ENCODE data around the gene ITGB4. TPM values are rescaled to one million over a fixed set of nuclear protein-coding genes. Genes with fewer than 3 reads are reported as not detected.

The ITGB4 gene
- polyA plus RNA-seq, 3 donors from 2014 or later: 0.24 TPM; not detected in 2

GRCh38 chr17:75691371-75691791 is 29.9 kb upstream of the ITGB4 start:
- Mint-ChIP-seq H3K9me3 (no peaks in the 10 kb centered on the region), H3K4me3 (peak overlapping the region in 1 of 5 donors; percentile 6), H3K36me3 (peaks cover 4 to 7% (median 5%) of the 10 kb centered on the region in 3 donors), H3K4me1 (peaks cover 50 to 63% of the 10 kb centered on the region in 2 donors), H3K27me3 (ENCODE audit: low read depth in 3 of 3) (peaks cover 0 to 5% (median 2%) of the 10 kb centered on the region in 3 donors), H3K27ac (peak overlapping the region in 5 of 6 donors; percentile 9 to 84 (median 62))
- DNase-seq: no peak

DNA sequence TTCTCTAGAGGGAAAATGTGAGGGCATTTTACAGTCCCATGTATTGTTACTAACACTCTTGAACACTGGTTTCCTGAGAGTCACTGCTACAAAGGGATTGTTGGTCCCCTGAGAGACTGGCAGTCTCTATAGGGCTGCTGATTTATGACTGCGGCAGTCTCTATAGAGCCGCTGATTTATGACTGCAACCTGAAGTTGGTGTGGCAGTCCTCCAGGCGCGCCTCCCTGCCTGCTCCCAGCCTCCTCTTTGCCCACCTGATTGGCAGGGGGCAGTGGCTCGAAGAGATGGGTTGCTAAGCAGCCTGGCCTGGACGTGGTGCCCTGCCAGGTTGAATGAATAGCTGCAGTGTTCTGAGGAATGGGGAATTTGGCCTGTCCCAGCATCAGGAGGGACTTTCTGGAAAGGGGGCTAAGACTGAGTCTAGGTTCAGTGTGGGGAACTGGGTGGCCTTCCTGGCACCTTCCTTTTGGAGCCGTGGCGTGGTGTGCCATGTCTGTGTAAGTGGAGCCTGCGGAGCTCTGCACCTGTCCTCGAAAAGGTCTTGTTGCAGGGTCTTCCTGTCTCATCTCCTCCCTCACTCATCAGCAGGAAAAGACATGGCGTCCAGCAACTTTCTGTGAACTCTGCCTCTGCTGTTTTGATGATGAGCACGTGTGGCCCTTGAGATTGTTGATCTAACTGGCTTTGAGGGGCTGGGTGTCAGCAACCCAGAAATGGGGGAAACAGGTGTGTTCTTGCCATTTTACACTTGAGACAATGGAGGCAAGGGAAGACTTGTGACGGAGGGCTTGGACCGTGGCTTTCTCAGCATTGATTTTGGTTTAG is 29.2 kb upstream of the ITGB4 start:
- Mint-ChIP-seq H3K9me3 (no peaks in the 10 kb centered on the region), H3K27me3 (ENCODE audit: low read depth in 3 of 3) (peaks cover 0 to 5% (median 2%) of the 10 kb centered on the region in 3 donors), H3K4me1 (peaks cover 50 to 57% of the 10 kb centered on the region in 2 donors), H3K36me3 (peaks cover 4 to 7% (median 5%) of the 10 kb centered on the region in 3 donors), H3K4me3 (peak overlapping the region in 1 of 5 donors; percentile 6), H3K27ac (peak overlapping the region in 5 of 6 donors; percentile 9 to 84 (median 66))
- DNase-seq: no peak

- peaks cover 0 to 5% (median 2%) of the 10 kb centered on the region in 3 donors for H3K27me3 Mint-ChIP-seq (ENCODE audit: low read depth in 3 of 3)
- no peak overlapping the region for H3K4me3 Mint-ChIP-seq
- DNase-seq: no peak
- H3K9me3 Mint-ChIP-seq: no peaks in the 10 kb centered on the region
- no peak overlapping the region for H3K27ac Mint-ChIP-seq
- peaks cover 44 to 54% of the 10 kb centered on the region in 2 donors for H3K4me1 Mint-ChIP-seq
- peaks cover 4 to 10% (median 5%) of the 10 kb centered on the region in 3 donors for H3K36me3 Mint-ChIP-seq
These were observed 28.3 kb upstream of the ITGB4 start for GRCh38 chr17:75692976-75693375.

- no peak for DNase-seq
These were observed 27.5 kb upstream of the ITGB4 start for GRCh38 chr17:75693500-75694481.

GRCh38 chr17:75694536-75694935 is 26.7 kb upstream of the ITGB4 start:
- H3K4me3 Mint-ChIP-seq: no peak overlapping the region
- no peak for DNase-seq
- H3K36me3 Mint-ChIP-seq: peaks cover 5 to 10% (median 7%) of the 10 kb centered on the region in 3 donors
- peaks cover 28 to 38% of the 10 kb centered on the region in 2 donors for H3K4me1 Mint-ChIP-seq
- H3K27ac Mint-ChIP-seq: no peak overlapping the region
- no peaks in the 10 kb centered on the region for H3K9me3 Mint-ChIP-seq
- H3K27me3 Mint-ChIP-seq (ENCODE audit: low read depth in 3 of 3): peaks cover 0 to 5% (median 0%) of the 10 kb centered on the region in 3 donors

More at GRCh38 chr17:75693500-75694481, 27.5 kb upstream of the ITGB4 start:
- Mint-ChIP-seq H3K9me3 (no peaks in the 10 kb centered on the region), H3K27me3 (ENCODE audit: low read depth in 3 of 3) (peaks cover 0 to 5% (median 2%) of the 10 kb centered on the region in 3 donors), H3K27ac (no peak overlapping the region), H3K36me3 (peaks cover 4 to 10% (median 5%) of the 10 kb centered on the region in 3 donors), H3K4me1 (peaks cover 35 to 45% of the 10 kb centered on the region in 2 donors), H3K4me3 (no peak overlapping the region)

DNA sequence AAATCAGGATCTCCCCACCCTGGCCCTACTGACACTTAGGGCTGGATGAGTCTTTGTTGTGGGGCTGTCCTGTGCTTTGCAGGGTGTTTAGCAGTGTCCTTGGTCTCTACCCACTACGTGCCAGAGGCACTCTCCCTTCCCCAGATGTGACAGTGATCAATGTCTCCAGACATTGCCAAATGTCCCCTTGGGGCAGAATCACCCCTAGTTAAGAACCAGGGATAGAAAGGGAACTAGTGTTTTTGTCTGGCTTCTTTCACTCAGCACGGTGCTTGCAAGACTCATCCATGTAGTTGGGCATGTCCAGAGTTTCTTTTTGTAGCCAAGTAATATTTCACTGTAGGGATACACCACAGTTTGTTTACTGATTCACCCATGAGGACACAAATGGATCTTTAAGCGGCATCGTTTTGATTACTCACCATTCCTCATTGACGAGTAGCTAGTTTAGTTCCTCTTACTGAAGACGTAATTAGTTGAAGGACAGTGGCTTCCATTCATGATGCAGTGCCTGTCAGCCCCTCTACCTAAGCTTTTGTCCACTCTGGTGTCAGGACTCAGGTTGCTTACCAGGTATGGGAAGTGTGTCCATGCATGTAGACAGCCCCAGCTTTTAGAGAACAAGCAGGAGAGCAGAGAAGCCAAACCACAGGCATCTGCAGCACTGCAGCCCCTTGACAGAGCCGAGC is 26.0 kb upstream of the ITGB4 start:
- peaks cover 21 to 31% of the 10 kb centered on the region in 2 donors for H3K4me1 Mint-ChIP-seq
- H3K27ac Mint-ChIP-seq: peak overlapping the region in 2 of 6 donors; percentile 7 to 62
- no peak for DNase-seq
- H3K4me3 Mint-ChIP-seq: no peak overlapping the region
- peaks cover 0 to 5% (median 0%) of the 10 kb centered on the region in 3 donors for H3K27me3 Mint-ChIP-seq (ENCODE audit: low read depth in 3 of 3)
- peaks cover 5 to 10% (median 8%) of the 10 kb centered on the region in 3 donors for H3K36me3 Mint-ChIP-seq
- H3K9me3 Mint-ChIP-seq: no peaks in the 10 kb centered on the region

DNA sequence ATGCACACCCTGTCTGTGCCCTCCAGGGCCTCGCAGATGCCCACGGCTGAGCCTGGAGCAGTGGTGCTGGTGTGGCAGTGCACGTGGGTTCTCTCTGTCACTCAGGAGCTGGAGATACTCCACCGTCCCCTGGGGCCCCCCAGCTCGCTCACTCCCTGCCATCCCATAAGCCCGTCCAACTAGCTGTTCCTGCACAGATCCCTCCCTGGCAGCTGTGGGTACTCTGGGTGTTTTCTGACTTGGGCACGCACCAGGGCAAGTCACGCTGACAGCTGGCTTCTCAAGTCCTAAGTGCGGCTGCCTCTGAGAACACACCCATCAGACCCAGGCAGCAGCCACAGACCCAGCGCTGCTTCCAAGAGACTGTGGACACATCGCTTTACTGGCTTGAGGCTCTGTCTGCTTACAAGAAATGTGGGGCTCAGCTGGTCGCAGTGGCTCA is 25.4 kb upstream of the ITGB4 start:
- Mint-ChIP-seq H3K9me3 (no peaks in the 10 kb centered on the region), H3K36me3 (peaks cover 5 to 15% (median 8%) of the 10 kb centered on the region in 3 donors), H3K4me3 (no peak overlapping the region), H3K27ac (no peak overlapping the region), H3K4me1 (peaks cover 16 to 25% of the 10 kb centered on the region in 2 donors), H3K27me3 (ENCODE audit: low read depth in 3 of 3) (peaks cover 0 to 5% (median 2%) of the 10 kb centered on the region in 3 donors)
- no peak for DNase-seq

GRCh38 chr17:75697651-75698291 is 23.5 kb upstream of the ITGB4 start:
- no peaks in the 10 kb centered on the region for H3K9me3 Mint-ChIP-seq
- peaks cover 2 to 6% of the 10 kb centered on the region in 2 donors for H3K4me1 Mint-ChIP-seq
- H3K36me3 Mint-ChIP-seq: peaks cover 11 to 33% (median 12%) of the 10 kb centered on the region in 3 donors
- H3K27me3 Mint-ChIP-seq (ENCODE audit: low read depth in 3 of 3): peaks cover 0 to 6% (median 2%) of the 10 kb centered on the region in 3 donors
- no peak for DNase-seq
- H3K4me3 Mint-ChIP-seq: no peak overlapping the region
- H3K27ac Mint-ChIP-seq: peak overlapping the region in 1 of 6 donors; percentile 27

DNA sequence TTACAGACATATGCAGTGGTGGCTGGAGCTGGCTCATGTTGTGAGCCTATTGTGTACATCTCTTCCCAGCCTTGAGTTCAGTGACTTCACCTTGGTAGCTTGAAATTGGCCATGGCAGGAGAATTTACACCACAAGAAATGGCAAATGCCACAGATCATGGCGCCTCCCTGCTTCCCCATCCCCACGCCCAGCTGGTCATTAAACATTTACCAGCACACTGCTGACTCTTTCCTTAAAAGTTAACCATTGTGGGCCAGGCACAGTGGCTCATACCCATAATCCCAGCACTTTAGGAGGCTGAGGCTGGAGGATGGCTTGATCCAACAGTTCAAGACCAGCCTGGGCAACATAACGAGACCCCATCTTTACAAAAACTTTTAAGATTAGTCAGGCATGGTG is 22.6 kb upstream of the ITGB4 start:
- H3K27ac Mint-ChIP-seq: peak overlapping the region in 1 of 6 donors; percentile 55

DNA sequence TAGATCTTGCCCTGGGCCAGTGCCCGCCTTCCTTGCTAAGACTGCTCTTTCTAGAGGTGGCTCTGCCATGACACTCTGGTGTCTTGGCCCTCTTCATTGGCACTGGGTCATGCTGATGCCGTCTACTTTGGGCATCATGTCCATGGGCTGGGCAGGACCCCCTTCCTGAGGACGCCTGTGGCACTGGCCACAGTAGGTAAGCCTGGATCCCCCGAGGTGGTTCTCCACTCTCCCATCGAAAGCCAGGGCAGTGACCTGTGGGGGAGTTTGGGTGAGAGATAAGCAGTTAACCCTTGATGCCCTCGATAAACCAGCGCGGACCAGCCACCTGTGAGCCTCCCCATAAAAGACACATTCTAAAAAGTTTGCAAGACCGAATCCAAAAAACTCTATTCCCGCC is 20.0 kb upstream of the ITGB4 start:
- no peak overlapping the region for H3K4me3 Mint-ChIP-seq
- H3K36me3 Mint-ChIP-seq: peaks cover 11 to 34% (median 13%) of the 10 kb centered on the region in 3 donors
- H3K4me1 Mint-ChIP-seq: peaks cover 0 to 6% of the 10 kb centered on the region in 2 donors
- H3K27ac Mint-ChIP-seq: no peak overlapping the region
- H3K27me3 Mint-ChIP-seq (ENCODE audit: low read depth in 3 of 3): peaks cover 1 to 2% (median 2%) of the 10 kb centered on the region in 3 donors
- no peaks in the 10 kb centered on the region for H3K9me3 Mint-ChIP-seq
- DNase-seq: no peak

More for the DNA sequence above, 22.6 kb upstream of the ITGB4 start:
- H3K27me3 Mint-ChIP-seq (ENCODE audit: low read depth in 3 of 3): peaks cover 0 to 6% (median 2%) of the 10 kb centered on the region in 3 donors
- H3K36me3 Mint-ChIP-seq: peaks cover 12 to 34% (median 12%) of the 10 kb centered on the region in 3 donors
- H3K4me3 Mint-ChIP-seq: no peak overlapping the region
- H3K4me1 Mint-ChIP-seq: peaks cover 0 to 6% of the 10 kb centered on the region in 2 donors
- DNase-seq: no peak
- H3K9me3 Mint-ChIP-seq: no peaks in the 10 kb centered on the region

- peaks cover 1 to 2% (median 2%) of the 10 kb centered on the region in 3 donors for H3K27me3 Mint-ChIP-seq (ENCODE audit: low read depth in 3 of 3)
- H3K36me3 Mint-ChIP-seq: peaks cover 13 to 46% (median 17%) of the 10 kb centered on the region in 3 donors
- no peak for DNase-seq
- H3K4me3 Mint-ChIP-seq: no peak overlapping the region
- no peaks in the 10 kb centered on the region for H3K4me1 Mint-ChIP-seq
- H3K27ac Mint-ChIP-seq: no peak overlapping the region
- H3K9me3 Mint-ChIP-seq: no peaks in the 10 kb centered on the region
These were observed 18.1 kb upstream of the ITGB4 start for GRCh38 chr17:75703191-75703590.

DNA sequence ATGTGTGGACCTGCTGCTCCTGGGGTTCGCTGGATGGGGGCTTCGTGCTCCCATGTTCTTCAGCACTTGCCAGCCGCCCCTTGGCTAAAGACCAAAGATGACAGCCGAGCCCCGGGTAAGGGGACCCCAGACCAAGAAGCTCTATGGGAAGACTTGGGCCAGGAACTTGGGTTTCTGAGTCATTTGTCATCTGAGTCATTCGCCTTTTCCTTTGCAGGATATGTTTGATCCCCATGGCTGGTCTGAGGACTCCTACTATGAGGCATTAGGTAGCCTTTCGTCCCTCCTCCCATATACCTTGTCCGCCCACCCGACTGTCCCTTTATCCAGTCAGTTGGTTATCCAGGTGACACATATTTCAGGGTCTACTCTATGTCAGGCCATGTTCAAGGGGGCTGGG is 17.7 kb upstream of the ITGB4 start:
- Mint-ChIP-seq H3K9me3 (no peaks in the 10 kb centered on the region), H3K36me3 (peaks cover 13 to 50% (median 17%) of the 10 kb centered on the region in 3 donors), H3K4me3 (no peak overlapping the region), H3K27me3 (ENCODE audit: low read depth in 3 of 3) (peaks cover 1 to 2% (median 2%) of the 10 kb centered on the region in 3 donors), H3K27ac (no peak overlapping the region), H3K4me1 (no peaks in the 10 kb centered on the region)
- DNase-seq: no peak

Data from immature natural killer cell (primary cell).